GM23248 (cell line): ENCODE results near the gene STX8. TPM values are rescaled to one million over a fixed set of nuclear protein-coding genes. Genes with fewer than 3 reads are reported as not detected.

Experiments
- DNase-seq: peaks from one replicate; pipeline ENCODE4 v3.0.0-alpha.2; 2015
- H2AFZ ChIP-seq: fragments of 200-600 bp; sonication (generic); 2 replicates; pipeline ENCODE4 v1.6.1; 2016; ENCODE audit warnings: antibody characterized with exemption
- H3F3A ChIP-seq: fragments of 200-600 bp; sonication (generic); 2 replicates; pipeline ENCODE4 v1.6.1; 2016; ENCODE audit warnings: mild to moderate bottlenecking, antibody characterized with exemption, mixed run types; ENCODE audit not compliant: insufficient read depth
- H3K27ac ChIP-seq: fragments of 200-600 bp; sonication (generic); 2 replicates; pipeline ENCODE4 v1.5.1; 2016; ENCODE audit warnings: mild to moderate bottlenecking
- H3K27me3 ChIP-seq: fragments of 200-600 bp; sonication (generic); replicated peaks from 2 replicates; pipeline ENCODE4 v1.6.1; 2016; ENCODE audit warnings: mild to moderate bottlenecking; ENCODE audit not compliant: insufficient read depth
- H3K36me3 ChIP-seq: fragments of 200-600 bp; sonication (generic); 2 replicates; pipeline ENCODE4 v1.6.1; 2016; ENCODE audit warnings: low read depth, mild to moderate bottlenecking
- H3K4me1 ChIP-seq: fragments of 200-600 bp; sonication (generic); 2 replicates; pipeline ENCODE4 v1.6.1; 2016; ENCODE audit warnings: mild to moderate bottlenecking; ENCODE audit not compliant: insufficient read depth
- H3K4me2 ChIP-seq: fragments of 200-600 bp; sonication (generic); one replicate; pipeline ENCODE4 v1.6.1; 2016; ENCODE audit warnings: mild to moderate bottlenecking; ENCODE audit not compliant: unreplicated experiment
- H3K4me3 ChIP-seq: fragments of 200-600 bp; sonication (generic); 2 replicates; pipeline ENCODE4 v1.5.1; 2016; ENCODE audit warnings: mild to moderate bottlenecking
- H3K79me2 ChIP-seq: fragments of 200-600 bp; sonication (generic); 2 replicates; pipeline ENCODE4 v1.6.1; 2016; ENCODE audit warnings: mild to moderate bottlenecking; ENCODE audit not compliant: insufficient read depth
- H3K9ac ChIP-seq: fragments of 200-600 bp; sonication (generic); 2 replicates; pipeline ENCODE4 v1.6.1; 2016; ENCODE audit warnings: mild to moderate bottlenecking
- H3K9me2 ChIP-seq: fragments of 200-600 bp; sonication (generic); 2 replicates; pipeline ENCODE4 v1.6.1; 2016; ENCODE audit warnings: mixed run types, mild to moderate bottlenecking, moderate library complexity; ENCODE audit not compliant: insufficient read depth
- H3K9me3 ChIP-seq: fragments of 200-600 bp; sonication (generic); one replicate; pipeline ENCODE4 v1.6.1; 2017; ENCODE audit warnings: low read depth
- H4K20me1 ChIP-seq: fragments of 200-600 bp; sonication (generic); 2 replicates; pipeline ENCODE4 v1.6.0; 2016; ENCODE audit not compliant: insufficient read depth
- EZH2 ChIP-seq: fragments of 200-600 bp; sonication (generic); IDR thresholded peaks from 2 replicates; pipeline ENCODE4 v1.6.1; 2018; ENCODE audit warnings: antibody characterized with exemption, mild to moderate bottlenecking; ENCODE audit not compliant: insufficient read depth, poor library complexity, severe bottlenecking
- EZH2phosphoT487 ChIP-seq: fragments of 200-600 bp; sonication (generic); IDR thresholded peaks from 2 replicates; pipeline ENCODE4 v1.6.1; 2018; ENCODE audit warnings: antibody characterized with exemption, moderate library complexity, mild to moderate bottlenecking, low read depth; ENCODE audit not compliant: insufficient read depth
- WGBS, 2 experiments: methylation state at CpG; one replicate each; pipeline ENCODE4 v1.1.6; 2015 to 2017; ENCODE audit warnings: low lambda C conversion rate in 2 of 2, low coverage in 1 of 2; ENCODE audit errors: missing lambda C conversion rate in 2 of 2; 5-methylcytosine and 5-hydroxymethylcytosine counted together
- in situ Hi-C: fragments of 300-500 bp; cut with MboI; formaldehyde crosslinking; loops from 2 replicates; pipeline ENCODE4 v1.15.0; 2020
- polyA plus RNA-seq: library from polyadenylated mRNA; unstranded; fragments of >200 nt; fragmentation: Nextera tagmentation; extraction: Ambion mirVana; gene quantifications from 2 replicates; pipeline ENCODE4 v1.2.1, GENCODE V29; 2016
- total RNA-seq: library from RNA; depleted of rRNA; stranded (reverse); fragments of >200 nt; shearing (Covaris generic); gene quantifications from 2 replicates; pipeline ENCODE4 v1.2.3, GENCODE V29; 2014

The STX8 gene
- total and polyA plus RNA-seq, 2 experiments from 2014 or later = 40.7 to 84.3 TPM

DNA sequence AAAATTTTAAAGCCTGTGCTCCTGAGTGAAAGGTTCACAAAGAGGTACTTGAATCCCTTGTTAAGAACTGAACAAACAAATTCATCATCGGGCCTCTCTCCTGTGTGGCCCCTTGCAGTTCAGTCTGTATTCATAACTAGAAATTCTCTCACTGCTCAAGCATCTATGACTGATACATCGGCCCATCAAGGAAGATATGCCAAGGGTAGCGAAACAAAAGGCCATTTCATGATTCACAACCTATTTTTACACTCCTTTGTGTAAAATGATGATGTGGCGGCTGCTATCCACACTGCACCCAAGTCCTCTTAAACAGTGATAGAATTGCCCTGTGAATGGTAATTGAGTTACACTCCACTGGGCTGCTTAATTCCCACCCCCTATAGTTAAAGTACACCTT, 204.6 kb downstream of the STX8 start:
- no peaks in the 10 kb centered on the region for H3K9me3 ChIP-seq
- peak overlapping the region; percentile 51 for H2AFZ ChIP-seq
- no peaks in the 10 kb centered on the region for H4K20me1 ChIP-seq
- no peak for TF ChIP-seq EZH2phosphoT487
- no peak for TF ChIP-seq EZH2
- H3K27me3 ChIP-seq = no peaks in the 10 kb centered on the region
- peak overlapping the region; percentile 67 for H3K4me2 ChIP-seq
- peaks cover 24% of the 10 kb centered on the region for H3F3A ChIP-seq
- no peaks in the 10 kb centered on the region for H3K79me2 ChIP-seq
- 0 to 2% methylated on average over 4 of the region's 4 CpGs for WGBS, 2 experiments
- in situ Hi-C loops = no loop called here
- H3K9me2 ChIP-seq = no peaks in the 10 kb centered on the region
- peak overlapping the region; percentile 42 for H3K4me3 ChIP-seq
- H3K4me1 ChIP-seq = peaks cover 18% of the 10 kb centered on the region
- peak overlapping the region; percentile 74 for H3K9ac ChIP-seq
- peak; percentile 96 for DNase-seq
- no peaks in the 10 kb centered on the region for H3K36me3 ChIP-seq
- peak overlapping the region; percentile 92 for H3K27ac ChIP-seq

- TF ChIP-seq EZH2phosphoT487 (no peak), EZH2 (no peak)
- DNase-seq = peak; percentile 76
- Histone ChIP-seq H3K9ac (peak overlapping the region; percentile 74), H3K36me3 (no peaks in the 10 kb centered on the region), H3K27ac (peak overlapping the region; percentile 92), H4K20me1 (no peaks in the 10 kb centered on the region), H3K4me3 (peak overlapping the region; percentile 42), H3K4me1 (peaks cover 18% of the 10 kb centered on the region), H3K79me2 (no peaks in the 10 kb centered on the region), H3F3A (peaks cover 24% of the 10 kb centered on the region), H3K27me3 (no peaks in the 10 kb centered on the region), H3K4me2 (peak overlapping the region; percentile 67), H2AFZ (peak overlapping the region; percentile 51), H3K9me2 (no peaks in the 10 kb centered on the region), H3K9me3 (no peaks in the 10 kb centered on the region)
- WGBS, 2 experiments = 28 to 53% methylated on average over 6 of the region's 6 CpGs
- in situ Hi-C loops = no loop called here
Measured at GRCh38 chr17:9370467-9370866, 205.2 kb downstream of the STX8 start.

- DNase-seq = no peak
- Histone ChIP-seq H3K9me3 (no peaks in the 10 kb centered on the region), H3K27ac (no peak overlapping the region), H3K9ac (no peak overlapping the region), H3K36me3 (no peaks in the 10 kb centered on the region), H3K4me3 (no peak overlapping the region), H3K9me2 (no peaks in the 10 kb centered on the region), H2AFZ (no peak overlapping the region), H3K4me1 (peaks cover 24% of the 10 kb centered on the region), H3K79me2 (no peaks in the 10 kb centered on the region), H3K4me2 (no peak overlapping the region), H3F3A (peaks cover 24% of the 10 kb centered on the region), H4K20me1 (no peaks in the 10 kb centered on the region), H3K27me3 (no peaks in the 10 kb centered on the region)
- WGBS, 2 experiments = 82 to 93% methylated on average over 4 of the region's 4 CpGs
- TF ChIP-seq EZH2phosphoT487 (no peak), EZH2 (no peak)
- in situ Hi-C loops = no loop called here
Measured at GRCh38 chr17:9368631-9369030, 207.0 kb downstream of the STX8 start.

GRCh38 chr17:9367156-9367555, 208.5 kb downstream of the STX8 start:
- Histone ChIP-seq H3K4me1 (peaks cover 27% of the 10 kb centered on the region), H3K9me2 (no peaks in the 10 kb centered on the region), H3K27me3 (no peaks in the 10 kb centered on the region), H3K4me2 (no peak overlapping the region), H3K9ac (no peak overlapping the region), H3K9me3 (no peaks in the 10 kb centered on the region), H2AFZ (no peak overlapping the region), H4K20me1 (no peaks in the 10 kb centered on the region), H3K4me3 (no peak overlapping the region), H3F3A (peaks cover 24% of the 10 kb centered on the region), H3K27ac (no peak overlapping the region), H3K79me2 (no peaks in the 10 kb centered on the region), H3K36me3 (no peaks in the 10 kb centered on the region)
- DNase-seq = no peak
- whole genome bisulfite sequencing, 2 experiments = 71 to 84% methylated on average over 2 of the region's 2 CpGs
- in situ Hi-C loops = no loop called here
- TF ChIP-seq EZH2phosphoT487 (no peak), EZH2 (no peak)

DNA sequence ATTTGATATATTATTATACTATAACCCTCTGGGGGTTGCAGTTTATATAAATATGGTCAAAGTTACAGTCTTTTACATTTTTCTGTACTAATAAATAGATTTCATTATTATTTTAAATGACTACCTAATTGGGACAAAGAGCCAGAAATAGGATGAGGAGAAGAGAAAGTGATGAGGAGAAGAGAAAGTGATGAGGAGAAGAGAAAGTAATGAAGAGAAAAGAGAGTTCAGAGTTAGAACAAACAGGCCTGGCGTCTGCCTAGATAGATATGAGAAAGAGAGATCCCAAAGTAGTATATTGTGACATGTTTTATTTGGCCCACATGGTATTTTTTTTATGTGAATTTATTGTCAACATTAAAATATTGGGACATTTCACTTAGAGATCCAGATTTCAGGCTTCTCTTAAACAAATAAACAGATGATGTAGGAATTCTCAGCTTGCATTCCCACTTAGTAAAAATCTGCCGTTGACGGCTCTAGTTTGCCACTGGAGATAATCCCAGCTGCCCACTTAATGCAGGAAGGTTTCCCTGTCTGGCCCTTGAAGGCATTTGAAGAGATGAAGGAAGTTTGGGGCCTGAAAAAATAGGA, 210.7 kb downstream of the STX8 start:
- Histone ChIP-seq H3K79me2 (no peaks in the 10 kb centered on the region), H3K27me3 (no peaks in the 10 kb centered on the region), H3F3A (peaks cover 22% of the 10 kb centered on the region), H3K9ac (no peak overlapping the region), H3K4me3 (no peak overlapping the region), H2AFZ (no peak overlapping the region), H3K4me1 (peaks cover 33% of the 10 kb centered on the region), H3K36me3 (no peaks in the 10 kb centered on the region), H3K9me3 (no peaks in the 10 kb centered on the region), H3K4me2 (no peak overlapping the region), H4K20me1 (no peaks in the 10 kb centered on the region), H3K9me2 (no peaks in the 10 kb centered on the region), H3K27ac (no peak overlapping the region)
- DNase-seq = no peak
- 47 to 50% methylated on average over 3 of the region's 3 CpGs for WGBS, 2 experiments
- TF ChIP-seq EZH2 = no peak
- in situ Hi-C loops = no loop called here
